K562 (cell line): Measurements from ENCODE around the gene C9orf50. TPM values are rescaled to one million over a fixed set of nuclear protein-coding genes. Genes with fewer than 3 reads are reported as not detected.

Source experiments
- BRD9 ChIP-seq: fragments of 450-650 bp; IDR thresholded peaks from 2 replicates; pipeline ENCODE4 v1.6.1; 2018; ENCODE audit warnings: low read depth; ENCODE audit not compliant: partially characterized antibody
- CBFB ChIP-seq: sonication (generic); formaldehyde crosslinking; IDR thresholded peaks from 2 replicates; pipeline ENCODE4 v1.4.0; 2020; ENCODE audit warnings: mild to moderate bottlenecking, missing genetic modification reagents
- CHD4 ChIP-seq: fragments of 200-600 bp; sonication (generic); IDR thresholded peaks from 3 replicates; pipeline ENCODE4 v1.6.1; 2012; ENCODE audit warnings: low read depth, mild to moderate bottlenecking, mixed read lengths, low read length, inconsistent platforms; ENCODE audit not compliant: insufficient read depth, insufficient replicate concordance, poor library complexity, severe bottlenecking
- DLX4 ChIP-seq: fragments of 250-450 bp; sonication (Bioruptor Pico); IDR thresholded peaks from 2 replicates; pipeline ENCODE4 v1.6.1; 2021; ENCODE audit warnings: mild to moderate bottlenecking
- EGR1 ChIP-seq: fragments of 450-650 bp; conservative IDR thresholded peaks from 2 replicates; pipeline ENCODE4 v1.6.1; 2017; ENCODE audit warnings: mild to moderate bottlenecking
- KDM1A ChIP-seq, 2 experiments: fragments of 450-650 bp; IDR thresholded peaks; 2 replicates each; pipeline ENCODE4 v1.6.1; 2016; ENCODE audit warnings: mild to moderate bottlenecking in 2 of 2
- POLR3G ChIP-seq: IDR thresholded peaks from 2 replicates; pipeline ENCODE4 v1.6.1; 2011; ENCODE audit not compliant: insufficient read length, insufficient replicate concordance; ENCODE audit errors: extremely low read depth
- RBM25 ChIP-seq: fragments of 200-400 bp; formaldehyde crosslinking; IDR thresholded peaks from 2 replicates; pipeline ENCODE4 v1.6.1; 2018; ENCODE audit warnings: low read length, low read depth, moderate library complexity; ENCODE audit not compliant: severe bottlenecking
- RNF2 ChIP-seq: sonication (generic); IDR thresholded peaks from 2 replicates; pipeline ENCODE4 v1.6.1; 2016
- SMARCC2 ChIP-seq: fragments of 450-650 bp; IDR thresholded peaks from 2 replicates; pipeline ENCODE4 v1.6.1; 2017; ENCODE audit warnings: antibody characterized with exemption, moderate library complexity, mild to moderate bottlenecking, low read depth
- SRSF3 ChIP-seq: fragments of 200-400 bp; formaldehyde crosslinking; IDR thresholded peaks from 2 replicates; pipeline ENCODE4 v1.6.1; 2016; ENCODE audit warnings: mild to moderate bottlenecking, low read length, moderate library complexity; ENCODE audit not compliant: insufficient read depth
- STAT5A ChIP-seq: IDR thresholded peaks from 2 replicates; pipeline ENCODE4 v1.6.1; 2012; ENCODE audit warnings: low read length, inconsistent platforms, borderline replicate concordance
- THAP12 ChIP-seq: fragments of 250-450 bp; sonication (Bioruptor Pico); IDR thresholded peaks from 2 replicates; pipeline ENCODE4 v1.9.0; 2021; ENCODE audit warnings: mild to moderate bottlenecking, inconsistent platforms
- TRIM25 ChIP-seq: fragments of 450-650 bp; IDR thresholded peaks from 2 replicates; pipeline ENCODE4 v1.7.0; 2016; ENCODE audit warnings: borderline replicate concordance
- WHSC1 ChIP-seq: IDR thresholded peaks from one replicate; pipeline ENCODE4 v1.6.1; 2012; ENCODE audit warnings: low read length, control low read depth, inconsistent platforms
- ZBTB17 ChIP-seq: fragments of 450-650 bp; formaldehyde crosslinking; IDR thresholded peaks from 2 replicates; pipeline ENCODE4 v1.4.0; 2020; ENCODE audit warnings: mild to moderate bottlenecking
- ZBTB33 ChIP-seq: sonication (generic); formaldehyde crosslinking; IDR thresholded peaks from 2 replicates; pipeline ENCODE4 v1.8.1; 2023; ENCODE audit warnings: mild to moderate bottlenecking, missing genetic modification reagents
- ZFP36 ChIP-seq: fragments of 150-350 bp; IDR thresholded peaks from 2 replicates; pipeline ENCODE4 v1.6.1; 2018; ENCODE audit warnings: low read length, low read depth; ENCODE audit not compliant: partially characterized antibody
- ZNF121 ChIP-seq: sonication (generic); formaldehyde crosslinking; conservative IDR thresholded peaks from 2 replicates; pipeline ENCODE4 v1.8.0; 2022; ENCODE audit warnings: missing genetic modification reagents
- ZNF436 ChIP-seq: fragments of 250-450, 450-650 bp; sonication (Bioruptor Pico); formaldehyde crosslinking; IDR thresholded peaks from 2 replicates; pipeline ENCODE4 v1.7.0; 2020; ENCODE audit warnings: mild to moderate bottlenecking
- ZNF696 ChIP-seq: fragments of 250-450 bp; sonication (Bioruptor Pico); conservative IDR thresholded peaks from 2 replicates; pipeline ENCODE4 v1.4.0; 2020; ENCODE audit warnings: mild to moderate bottlenecking, moderate library complexity
- polyA plus RNA-seq, 8 experiments: library from polyadenylated mRNA; depleted of rRNA in 4 of 8; stranded (reverse) in 5 of 8; unstranded in 3 of 8; fragments of >200 nt; fragmentation: Nextera tagmentation in 2 of 8; fragmentation: Illumina TruSeq in 1 of 8; extraction: Ambion mirVana in 2 of 8; extraction: Trizol in 1 of 8; gene quantifications; 2 replicates each; pipeline versions ENCODE4 v1.2.1 to v1.2.3, GENCODE V29; 2011 to 2014; ENCODE audit warnings: inconsistent platforms in 1 of 8, missing spikeins in 1 of 8
- total RNA-seq, 7 experiments: library from RNA; depleted of rRNA in 6 of 7; stranded (reverse); fragments of >200 nt in 6 of 7; fragmentation: Illumina TruSeq in 2 of 7; extraction: Trizol in 2 of 7; gene quantifications; 2 replicates each; pipeline versions ENCODE4 v1.2.1 to v1.2.3, GENCODE V29; 2011 to 2021; ENCODE audit warnings: low replicate concordance in 1 of 7

C9orf50 gene
- total and polyA plus RNA-seq, 9 of the 15 experiments (the other 6 are each of a cell fraction or from before 2014, with no cell fraction given), result not detected

- TF ChIP-seq SRSF3, result no peak
- TF ChIP-seq STAT5A, result no peak
- no peak for TF ChIP-seq TRIM25
- TF ChIP-seq ZFP36, result peak; percentile 94
- TF ChIP-seq RNF2, result no peak
- no peak for TF ChIP-seq ZNF696
- TF ChIP-seq BRD9, result peak; percentile 81
- TF ChIP-seq SMARCC2, result no peak
- peak; percentile 84 to 90 for TF ChIP-seq KDM1A (IDR thresholded peaks at IDR 0.05)
- no peak for TF ChIP-seq ZBTB17 (CRISPR knock-in tag)
- no peak for TF ChIP-seq POLR3G
- TF ChIP-seq CHD4, result no peak
- no peak for TF ChIP-seq DLX4 (CRISPR knock-in tag)
- TF ChIP-seq THAP12 (CRISPR knock-in tag), result no peak
- 0 out of 2 replicates have a peak, but pooled peaks have one; percentile 10 for TF ChIP-seq ZNF436 (CRISPR knock-in tag)
- TF ChIP-seq EGR1, result no peak
- no peak for TF ChIP-seq ZBTB33 (CRISPR knock-in tag)
- TF ChIP-seq RBM25, result peak; percentile 89
- no peak for TF ChIP-seq WHSC1
- no peak for TF ChIP-seq CBFB (CRISPR knock-in tag)
- TF ChIP-seq ZNF121 (CRISPR knock-in tag), result no peak
Observed at GRCh38 chr9:129606161-129607026, 14.5 kb downstream of the C9orf50 start (continued).
